A549 (cell line): ENCODE results near the gene FHIP1A. TPM values are rescaled to one million over a fixed set of nuclear protein-coding genes. Genes with fewer than 3 reads are reported as not detected.

ENCODE experiments used
- ATAC-seq, 2 experiments: fragments of 200-7000 bp in 1 of 2; fragments of >200 bp in 1 of 2; cut with Nextera tagmentation in 1 of 2; cut with Tn5 transposase in 1 of 2; 3 replicates each; pipeline versions ENCODE4 v1.8.0 to v1.9.1; 2018 to 2020; ENCODE audit warnings: mild to moderate bottlenecking in 1 of 2, moderate library complexity in 1 of 2
- CTCF ChIA-PET: fragments of 300-600 bp; sonication (Branson Sonifier 250); formaldehyde crosslinking; extraction: SDS; loops from one replicate; lab custom pipeline; 2021; ENCODE audit warnings: antibody characterized with exemption, inconsistent platforms; lab: Yijun Ruan, JAX
- POLR2A ChIA-PET: fragments of 350-600 bp; formaldehyde crosslinking; extraction: SDS; loops from one replicate; lab custom pipeline; 2021; ENCODE audit warnings: antibody characterized with exemption, inconsistent platforms; lab: Yijun Ruan, JAX
- DNase-seq, 2 experiments: peaks; one replicate each; pipeline versions ENCODE4 v3.0.0 to v3.0.0-alpha.2; 2011 to 2016; ENCODE audit warnings: low read depth in 1 of 2, low spot score in 1 of 2
- FAIRE-seq: peaks from 2 replicates; lab custom pipeline; 2011; peaks lifted over from hg19 to GRCh38; lab: Jason Lieb, UNC
- H3K27ac ChIP-seq, 2 experiments: fragments of >200 bp; sonication (Bioruptor Twin); formaldehyde crosslinking; 3 replicates each; pipeline ENCODE4 v1.5.1; 2016 to 2017
- H3K4me1 ChIP-seq: fragments of >200 bp; sonication (Bioruptor Twin); formaldehyde crosslinking; 3 replicates; pipeline ENCODE4 v1.6.1; 2016
- H3K4me2 ChIP-seq: fragments of >200 bp; sonication (Bioruptor Twin); formaldehyde crosslinking; 3 replicates; pipeline ENCODE4 v1.6.1; 2016
- H3K4me3 ChIP-seq: fragments of >200 bp; sonication (Bioruptor Twin); formaldehyde crosslinking; 3 replicates; pipeline ENCODE4 v1.5.1; 2016
- H3K9me3 ChIP-seq: fragments of >200 bp; sonication (Bioruptor Twin); formaldehyde crosslinking; 3 replicates; pipeline ENCODE4 v1.6.1; 2016
- BCL3 ChIP-seq: fragments of >200 bp; sonication (Bioruptor Twin); formaldehyde crosslinking; IDR thresholded peaks from 3 replicates; pipeline ENCODE4 v1.6.1; 2016
- BHLHE40 ChIP-seq: IDR thresholded peaks from 2 replicates; pipeline ENCODE4 v1.6.1; 2012; ENCODE audit warnings: low read depth, low read length, inconsistent platforms
- CBX2 ChIP-seq: fragments of 200-600 bp; sonication (generic); IDR thresholded peaks from 2 replicates; pipeline ENCODE4 v1.6.1; 2016; ENCODE audit warnings: low read depth, mild to moderate bottlenecking, borderline replicate concordance
- E2F6 ChIP-seq: IDR thresholded peaks from 2 replicates; pipeline ENCODE4 v1.6.1; 2012; ENCODE audit warnings: low read depth, borderline replicate concordance
- EHMT2 ChIP-seq: fragments of 200-600 bp; sonication (generic); IDR thresholded peaks from 2 replicates; pipeline ENCODE4 v1.6.1; 2016; ENCODE audit warnings: antibody characterized with exemption, low read depth, mild to moderate bottlenecking, moderate library complexity
- ELK1 ChIP-seq: fragments of 150-350 bp; IDR thresholded peaks from 2 replicates; pipeline ENCODE4 v1.6.1; 2014; ENCODE audit warnings: low read depth, mild to moderate bottlenecking, low read length
- FOXS1 ChIP-seq: fragments of 250-450 bp; sonication (Bioruptor Pico); IDR thresholded peaks from 2 replicates; pipeline ENCODE4 v1.5.0; 2020; ENCODE audit warnings: mild to moderate bottlenecking, moderate library complexity
- HMGXB4 ChIP-seq: fragments of 250-450 bp; sonication (Bioruptor Pico); IDR thresholded peaks from 2 replicates; pipeline ENCODE4 v1.5.0; 2021; ENCODE audit warnings: mild to moderate bottlenecking, moderate library complexity, borderline replicate concordance
- KDM5A ChIP-seq: fragments of 200-600 bp; sonication (generic); IDR thresholded peaks from 2 replicates; pipeline ENCODE4 v1.6.1; 2016; ENCODE audit warnings: antibody characterized with exemption, mild to moderate bottlenecking
- MAZ ChIP-seq: fragments of 150-350 bp; IDR thresholded peaks from 2 replicates; pipeline ENCODE4 v1.6.1; 2014; ENCODE audit warnings: antibody characterized with exemption, low read depth, low read length, borderline replicate concordance
- NFE2L2 ChIP-seq: fragments of 150-350 bp; conservative IDR thresholded peaks from 2 replicates; pipeline ENCODE4 v1.6.1; 2014; ENCODE audit warnings: low read length
- NPAS2 ChIP-seq: fragments of 250-450 bp; sonication (Bioruptor Pico); IDR thresholded peaks from 2 replicates; pipeline ENCODE4 v1.8.0; 2022; ENCODE audit warnings: mild to moderate bottlenecking, moderate library complexity, borderline replicate concordance
- NR3C1 ChIP-seq: fragments of >200 bp; sonication (Bioruptor Twin); formaldehyde crosslinking; IDR thresholded peaks from 3 replicates; pipeline ENCODE4 v1.6.1; 2017
- RARB ChIP-seq: fragments of 250-450 bp; sonication (Bioruptor Pico); IDR thresholded peaks from 2 replicates; pipeline ENCODE4 v1.8.0; 2021; ENCODE audit warnings: mild to moderate bottlenecking, moderate library complexity
- RCOR1 ChIP-seq: fragments of 150-350 bp; IDR thresholded peaks from 2 replicates; pipeline ENCODE4 v1.6.1; 2014; ENCODE audit warnings: antibody characterized with exemption, low read length, low read depth
- TP53 ChIP-seq: fragments of 250-450 bp; sonication (Bioruptor Pico); IDR thresholded peaks from 2 replicates; pipeline ENCODE4 v1.5.0; 2021; ENCODE audit warnings: mild to moderate bottlenecking, moderate library complexity
- USF2 ChIP-seq: fragments of 450-650 bp; IDR thresholded peaks from 2 replicates; pipeline ENCODE4 v1.6.1; 2014; ENCODE audit warnings: antibody characterized with exemption
- ZC3H11A ChIP-seq: fragments of 450-650 bp; IDR thresholded peaks from 2 replicates; pipeline ENCODE4 v1.6.1; 2014; ENCODE audit warnings: antibody characterized with exemption, mild to moderate bottlenecking
- ZSCAN20 ChIP-seq: fragments of 250-450 bp; sonication (Bioruptor Pico); IDR thresholded peaks from 2 replicates; pipeline ENCODE4 v1.8.0; 2022; ENCODE audit warnings: mild to moderate bottlenecking, moderate library complexity
- WGBS: methylation state at CpG from one replicate; pipeline ENCODE4 v1.1.6; 2017; ENCODE audit errors: missing lambda C conversion rate; 5-methylcytosine and 5-hydroxymethylcytosine counted together
- polyA plus RNA-seq, 4 experiments: library from polyadenylated mRNA; depleted of rRNA in 3 of 4; stranded (reverse); fragments of >200 nt; fragmentation: RNase III in 1 of 4; extraction: RNeasy Plus Mini Kit Qiagen cat#74134 plus additional on column Dnase treatment in 1 of 4; gene quantifications; 2 replicates in 3 of 4; 3 replicates in 1 of 4; pipeline ENCODE4 v1.2.3, GENCODE V29; 2011 to 2017
- TF ChIP-seq, protein P1 (sequence below): IDR thresholded peaks from 2 replicates; pipeline ENCODE4 v1.6.1; 2012
- TF ChIP-seq, protein P2 (sequence below): fragments of 200-600 bp; sonication (generic); IDR thresholded peaks from 2 replicates; pipeline ENCODE4 v1.6.1; 2016; ENCODE audit warnings: antibody characterized with exemption, mild to moderate bottlenecking, moderate library complexity
- TF ChIP-seq, protein P3 (sequence below): fragments of >200 bp; sonication (Bioruptor Twin); formaldehyde crosslinking; IDR thresholded peaks from 3 replicates; pipeline ENCODE4 v1.5.1; 2016
- TF ChIP-seq, protein P4 (sequence below): fragments of 250-450 bp; sonication (Bioruptor Pico); IDR thresholded peaks from 2 replicates; pipeline ENCODE4 v1.5.0; 2020; ENCODE audit warnings: low read depth, mild to moderate bottlenecking, moderate library complexity

The FHIP1A gene
- polyA plus RNA-seq, 2 of the 4 experiments (the other 2 are of a cell fraction), result 0.09 TPM

GRCh38 chr4:151427266-151427665 is 18.3 kb downstream of the FHIP1A start:
- ChIA-PET POLR2A (no interaction called here), CTCF (no interaction called here)
- ATAC-seq, result no peak
- no peak for DNase-seq
- TF ChIP-seq NR3C1 (no peak), NFE2L2 (no peak), ZC3H11A (no peak), MAZ (no peak), USF2 (no peak), ELK1 (no peak), E2F6 (no peak), BCL3 (no peak), EHMT2 (no peak), TP53 (CRISPR knock-in tag) (no peak), BHLHE40 (no peak), RCOR1 (no peak), KDM5A (no peak)
- TF ChIP-seq, protein P1, sequence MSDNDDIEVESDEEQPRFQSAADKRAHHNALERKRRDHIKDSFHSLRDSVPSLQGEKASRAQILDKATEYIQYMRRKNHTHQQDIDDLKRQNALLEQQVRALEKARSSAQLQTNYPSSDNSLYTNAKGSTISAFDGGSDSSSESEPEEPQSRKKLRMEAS, result no peak
- TF ChIP-seq, protein P2, sequence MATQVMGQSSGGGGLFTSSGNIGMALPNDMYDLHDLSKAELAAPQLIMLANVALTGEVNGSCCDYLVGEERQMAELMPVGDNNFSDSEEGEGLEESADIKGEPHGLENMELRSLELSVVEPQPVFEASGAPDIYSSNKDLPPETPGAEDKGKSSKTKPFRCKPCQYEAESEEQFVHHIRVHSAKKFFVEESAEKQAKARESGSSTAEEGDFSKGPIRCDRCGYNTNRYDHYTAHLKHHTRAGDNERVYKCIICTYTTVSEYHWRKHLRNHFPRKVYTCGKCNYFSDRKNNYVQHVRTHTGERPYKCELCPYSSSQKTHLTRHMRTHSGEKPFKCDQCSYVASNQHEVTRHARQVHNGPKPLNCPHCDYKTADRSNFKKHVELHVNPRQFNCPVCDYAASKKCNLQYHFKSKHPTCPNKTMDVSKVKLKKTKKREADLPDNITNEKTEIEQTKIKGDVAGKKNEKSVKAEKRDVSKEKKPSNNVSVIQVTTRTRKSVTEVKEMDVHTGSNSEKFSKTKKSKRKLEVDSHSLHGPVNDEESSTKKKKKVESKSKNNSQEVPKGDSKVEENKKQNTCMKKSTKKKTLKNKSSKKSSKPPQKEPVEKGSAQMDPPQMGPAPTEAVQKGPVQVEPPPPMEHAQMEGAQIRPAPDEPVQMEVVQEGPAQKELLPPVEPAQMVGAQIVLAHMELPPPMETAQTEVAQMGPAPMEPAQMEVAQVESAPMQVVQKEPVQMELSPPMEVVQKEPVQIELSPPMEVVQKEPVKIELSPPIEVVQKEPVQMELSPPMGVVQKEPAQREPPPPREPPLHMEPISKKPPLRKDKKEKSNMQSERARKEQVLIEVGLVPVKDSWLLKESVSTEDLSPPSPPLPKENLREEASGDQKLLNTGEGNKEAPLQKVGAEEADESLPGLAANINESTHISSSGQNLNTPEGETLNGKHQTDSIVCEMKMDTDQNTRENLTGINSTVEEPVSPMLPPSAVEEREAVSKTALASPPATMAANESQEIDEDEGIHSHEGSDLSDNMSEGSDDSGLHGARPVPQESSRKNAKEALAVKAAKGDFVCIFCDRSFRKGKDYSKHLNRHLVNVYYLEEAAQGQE, result no peak
- no peak overlapping the region for H3K4me3 ChIP-seq
- WGBS, result 87% methylated on average over 1 of the region's 1 CpG
- H3K9me3 ChIP-seq, result no peaks in the 10 kb centered on the region
- no peak overlapping the region for H3K27ac ChIP-seq
- H3K4me1 ChIP-seq, result no peaks in the 10 kb centered on the region
- no peak overlapping the region for H3K4me2 ChIP-seq
- FAIRE-seq, result no peak

GRCh38 chr4:151428346-151428745 is 19.4 kb downstream of the FHIP1A start:
- ChIA-PET POLR2A (no interaction called here), CTCF (no interaction called here)
- DNase-seq (no peak), ATAC-seq (no peak), FAIRE-seq (no peak)
- TF ChIP-seq, protein P3, sequence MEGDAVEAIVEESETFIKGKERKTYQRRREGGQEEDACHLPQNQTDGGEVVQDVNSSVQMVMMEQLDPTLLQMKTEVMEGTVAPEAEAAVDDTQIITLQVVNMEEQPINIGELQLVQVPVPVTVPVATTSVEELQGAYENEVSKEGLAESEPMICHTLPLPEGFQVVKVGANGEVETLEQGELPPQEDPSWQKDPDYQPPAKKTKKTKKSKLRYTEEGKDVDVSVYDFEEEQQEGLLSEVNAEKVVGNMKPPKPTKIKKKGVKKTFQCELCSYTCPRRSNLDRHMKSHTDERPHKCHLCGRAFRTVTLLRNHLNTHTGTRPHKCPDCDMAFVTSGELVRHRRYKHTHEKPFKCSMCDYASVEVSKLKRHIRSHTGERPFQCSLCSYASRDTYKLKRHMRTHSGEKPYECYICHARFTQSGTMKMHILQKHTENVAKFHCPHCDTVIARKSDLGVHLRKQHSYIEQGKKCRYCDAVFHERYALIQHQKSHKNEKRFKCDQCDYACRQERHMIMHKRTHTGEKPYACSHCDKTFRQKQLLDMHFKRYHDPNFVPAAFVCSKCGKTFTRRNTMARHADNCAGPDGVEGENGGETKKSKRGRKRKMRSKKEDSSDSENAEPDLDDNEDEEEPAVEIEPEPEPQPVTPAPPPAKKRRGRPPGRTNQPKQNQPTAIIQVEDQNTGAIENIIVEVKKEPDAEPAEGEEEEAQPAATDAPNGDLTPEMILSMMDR, result no peak
- TF ChIP-seq ZSCAN20 (CRISPR knock-in tag) (no peak), CBX2 (no peak), NFE2L2 (no peak), RARB (no peak), NPAS2 (CRISPR knock-in tag) (no peak), FOXS1 (CRISPR knock-in tag) (no peak), HMGXB4 (CRISPR knock-in tag) (no peak)
- TF ChIP-seq, protein P4, sequence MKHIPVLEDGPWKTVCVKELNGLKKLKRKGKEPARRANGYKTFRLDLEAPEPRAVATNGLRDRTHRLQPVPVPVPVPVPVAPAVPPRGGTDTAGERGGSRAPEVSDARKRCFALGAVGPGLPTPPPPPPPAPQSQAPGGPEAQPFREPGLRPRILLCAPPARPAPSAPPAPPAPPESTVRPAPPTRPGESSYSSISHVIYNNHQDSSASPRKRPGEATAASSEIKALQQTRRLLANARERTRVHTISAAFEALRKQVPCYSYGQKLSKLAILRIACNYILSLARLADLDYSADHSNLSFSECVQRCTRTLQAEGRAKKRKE (CRISPR knock-in tag), result no peak
- H3K4me2 ChIP-seq, result no peak overlapping the region
- H3K9me3 ChIP-seq, result no peaks in the 10 kb centered on the region
- no peaks in the 10 kb centered on the region for H3K4me1 ChIP-seq
- no peak overlapping the region for H3K27ac ChIP-seq
- H3K4me3 ChIP-seq, result no peak overlapping the region
- 36% methylated on average over 3 of the region's 3 CpGs for WGBS
